Hypothalamus (tissue), 51 donors: Measurements from ENCODE around the gene CCDC90B.
"Not testable (repeated sequence)": the region's sequence is repeated elsewhere in the genome, so short reads cannot be mapped to it uniquely, and the experiment has no call there.

Experiments
- DNase-seq, 51 donors: peaks; one replicate each; lab custom pipeline; 2025; lab: John Stamatoyannopoulos, UW

CCDC90B gene

GRCh38 chr11:83292709-83293456, 6.7 kb upstream of the CCDC90B start:
- peak in 23 of 51 donors; percentile 5 to 89 (median 24) for DNase-seq

GRCh38 chr11:83287631-83288030, 1.5 kb upstream of the CCDC90B start:
- no peak for DNase-seq

DNA sequence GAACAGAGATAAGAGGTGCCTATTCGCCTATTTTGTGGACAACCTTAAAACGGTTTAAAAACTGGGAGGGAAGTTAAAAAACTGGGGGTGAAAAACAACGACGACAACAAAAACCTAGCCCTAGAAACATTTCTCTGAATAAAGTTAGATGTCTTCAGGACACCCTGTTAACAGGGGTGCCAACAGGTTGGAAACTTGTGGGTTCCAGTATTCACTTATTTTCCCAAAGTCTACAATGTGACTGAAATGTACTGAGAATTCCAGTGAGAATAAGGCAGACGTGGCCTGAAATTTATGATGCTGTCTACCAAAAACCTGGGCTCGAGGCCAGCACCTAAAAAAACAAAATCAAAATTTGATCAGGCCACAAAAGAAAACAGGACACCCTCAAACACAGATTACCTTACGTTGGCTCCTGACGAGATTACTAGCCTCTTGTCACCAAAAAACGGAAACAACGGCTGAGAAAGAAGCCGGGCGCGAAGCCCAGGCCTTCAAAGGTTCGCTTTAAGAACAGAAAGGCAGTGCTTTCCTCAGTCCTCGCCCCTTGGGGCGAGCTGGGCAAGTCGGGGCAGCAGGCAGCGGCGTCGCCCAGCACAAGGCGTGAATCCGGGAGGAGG, 906 bp downstream of the CCDC90B start:
- peak in 1 of 51 donors; percentile 76 for DNase-seq

DNA sequence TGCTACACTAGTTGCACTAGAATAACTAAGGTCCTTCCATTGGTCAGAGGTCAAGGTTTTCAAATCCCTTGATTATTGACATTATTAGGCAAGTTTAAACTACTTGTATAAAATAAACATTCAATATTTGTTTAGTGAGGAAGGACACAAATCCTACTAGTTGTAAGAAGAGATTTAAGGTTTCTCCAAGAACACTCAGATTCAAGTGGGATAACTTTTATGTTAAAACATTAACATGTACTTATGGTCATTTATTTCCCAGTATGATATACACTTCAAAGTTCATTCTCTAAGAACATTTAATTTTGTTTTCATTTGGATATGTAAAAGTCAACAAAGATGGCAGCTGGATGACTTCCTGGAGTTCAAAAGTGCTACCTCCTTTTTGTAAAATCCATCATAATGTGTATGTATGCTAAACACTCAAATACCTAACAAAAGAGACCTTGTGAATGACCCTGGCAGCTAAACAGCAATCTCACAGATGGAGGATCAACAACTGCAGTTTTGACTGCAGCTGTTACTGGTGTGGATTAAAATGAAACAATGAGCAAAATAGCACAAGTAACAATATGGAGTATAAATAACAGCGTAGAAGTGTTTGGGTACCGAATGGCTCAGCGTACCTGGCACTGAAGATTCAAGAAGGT, 1.5 kb downstream of the CCDC90B start:
- no peak for DNase-seq

DNA sequence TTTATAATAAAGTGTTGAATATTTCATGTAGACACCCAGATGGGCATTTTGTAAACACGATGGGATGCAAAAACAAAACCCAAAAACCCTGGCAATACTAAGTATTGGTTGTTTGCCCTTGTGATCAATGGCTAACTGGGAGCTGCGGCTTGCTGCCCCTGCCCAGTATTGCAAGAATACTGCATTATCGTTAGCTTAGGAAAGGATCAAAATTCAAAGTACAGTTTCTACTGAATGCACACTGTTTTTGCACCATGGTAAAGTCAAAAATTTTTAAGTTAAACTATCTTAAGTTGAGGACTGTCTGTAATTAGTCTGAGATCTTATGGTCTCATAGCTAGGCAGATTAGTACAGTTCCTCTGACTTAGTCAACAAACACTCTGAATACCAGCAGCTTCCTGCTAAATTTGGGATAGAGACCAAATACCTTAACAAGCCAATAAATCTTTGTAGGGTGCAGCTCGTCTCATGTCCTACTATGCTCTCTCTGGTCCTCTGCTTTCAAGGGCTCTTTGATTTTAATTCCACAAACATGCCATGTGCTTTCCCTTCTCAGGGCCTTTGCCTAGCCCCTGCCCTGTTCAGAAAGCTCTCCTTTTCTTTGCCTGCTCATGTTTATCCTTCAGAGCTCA, 4.0 kb downstream of the CCDC90B start:
- DNase-seq: no peak

DNA sequence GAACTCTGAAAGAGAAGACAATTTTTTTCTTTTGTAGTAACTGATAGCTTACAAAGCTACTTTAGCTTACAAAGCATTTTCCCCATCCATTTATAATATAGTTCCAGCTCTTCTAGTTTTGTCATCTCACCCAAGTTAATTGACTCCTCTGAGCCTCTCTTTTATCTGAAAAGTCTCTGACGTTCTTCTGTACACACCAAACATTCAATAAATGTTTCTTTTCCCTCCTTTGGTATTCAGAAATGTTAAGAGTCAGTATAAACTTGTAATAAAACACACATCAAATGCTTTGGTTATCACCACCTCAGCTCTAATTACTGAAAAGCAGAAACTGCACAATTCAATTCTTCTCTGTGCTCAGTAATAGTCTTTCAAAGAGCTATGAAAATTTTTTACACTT, 5.9 kb downstream of the CCDC90B start:
- DNase-seq: no peak

GRCh38 chr11:83278351-83278750, 7.8 kb downstream of the CCDC90B start:
- no peak for DNase-seq

- DNase-seq: no peak
Measured at GRCh38 chr11:83275888-83276641, 10.1 kb downstream of the CCDC90B start.

GRCh38 chr11:83272627-83273026, 13.5 kb downstream of the CCDC90B start:
- no peak for DNase-seq

DNA sequence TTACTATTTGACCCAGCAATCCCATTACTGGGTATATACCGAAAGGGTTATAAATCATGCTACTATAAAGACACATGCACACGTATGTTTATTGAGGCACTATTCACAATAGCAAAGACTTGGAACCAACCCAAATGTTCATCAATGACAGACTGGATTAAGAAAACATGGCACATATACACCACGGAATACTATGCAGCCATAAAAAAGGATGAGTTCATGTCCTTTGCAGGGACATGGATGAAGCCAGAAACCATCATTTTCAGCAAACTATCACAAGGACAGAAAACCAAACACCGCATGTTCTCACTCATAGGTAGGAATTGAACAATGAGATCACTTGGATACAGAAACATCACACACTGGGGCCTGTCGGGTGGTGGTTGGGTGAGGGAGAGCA, 14.4 kb downstream of the CCDC90B start:
- DNase-seq: not testable (repeated sequence)

GRCh38 chr11:83269080-83269479, 17.1 kb downstream of the CCDC90B start:
- DNase-seq: not testable (repeated sequence)

- no peak for DNase-seq
Measured at GRCh38 chr11:83265331-83265730, 20.8 kb downstream of the CCDC90B start.

GRCh38 chr11:83259559-83259958, 26.6 kb downstream of the CCDC90B start:
- no peak for DNase-seq

DNA sequence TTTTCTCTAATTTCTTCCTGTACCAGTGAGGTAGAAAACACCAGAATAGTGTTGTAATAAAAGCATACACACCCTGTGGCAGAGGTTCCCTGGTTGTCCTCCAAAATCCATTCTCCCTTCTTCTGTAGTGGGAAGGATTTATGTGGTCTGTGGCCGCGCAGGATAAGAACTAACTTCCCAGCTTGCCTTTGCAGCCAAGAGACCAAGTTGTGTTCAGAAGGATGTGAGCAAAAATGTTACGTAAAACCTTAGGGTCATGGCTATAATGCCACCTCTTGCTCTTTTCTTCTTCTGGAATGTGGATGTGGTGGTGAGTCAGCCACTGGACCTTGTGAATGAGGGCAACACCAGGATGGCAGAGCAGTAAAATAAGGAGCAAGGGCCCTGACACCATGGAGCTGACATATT, 28.4 kb downstream of the CCDC90B start:
- DNase-seq: no peak

- no peak for DNase-seq
Measured at GRCh38 chr11:83256602-83257340, 29.4 kb downstream of the CCDC90B start.

DNA sequence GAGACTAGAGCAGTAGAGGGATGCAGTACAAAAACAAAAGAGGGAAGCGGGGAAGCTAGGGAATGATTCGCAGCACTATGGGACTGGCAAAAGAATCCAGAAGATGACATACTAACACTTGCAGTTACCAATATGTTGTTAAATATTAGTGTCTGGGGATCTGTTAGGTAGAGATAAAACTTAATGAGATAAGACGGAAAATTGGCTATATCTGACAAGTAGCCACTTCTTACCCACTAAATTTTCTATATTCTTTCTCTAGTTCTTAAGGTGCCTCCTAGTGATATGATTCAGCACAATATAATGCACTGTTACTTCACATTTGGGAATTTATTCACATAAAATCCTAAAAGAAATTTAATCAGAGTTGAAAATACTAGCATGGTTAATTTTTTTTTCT, 30.8 kb downstream of the CCDC90B start:
- DNase-seq: no peak

DNA sequence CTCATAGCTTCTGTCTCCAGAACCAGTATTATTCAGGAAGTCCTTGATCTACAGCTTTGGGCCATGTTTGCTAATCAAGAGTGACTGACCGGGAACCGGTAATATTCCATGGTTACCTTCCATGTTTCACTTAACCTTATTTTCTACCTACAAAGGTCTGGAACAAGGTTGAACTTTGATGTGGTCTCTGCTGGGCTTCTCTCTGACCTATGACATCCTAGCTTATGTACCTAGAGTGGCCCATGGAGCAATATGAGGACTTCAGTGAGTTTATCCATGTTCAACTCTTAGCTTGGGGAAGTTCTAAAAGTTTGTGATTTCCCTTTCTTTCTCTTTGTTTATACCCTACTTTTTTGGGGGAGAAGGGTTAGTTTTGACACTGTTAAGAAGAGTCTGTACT, 33.2 kb downstream of the CCDC90B start:
- DNase-seq: no peak

- DNase-seq: no peak
Measured at GRCh38 chr11:83252266-83252665, 33.9 kb downstream of the CCDC90B start.

- peak in 2 of 51 donors; percentile 1 to 16 for DNase-seq
Measured at GRCh38 chr11:83249972-83250593, 36.1 kb downstream of the CCDC90B start.
